HG03060 (cell line): Measurements from ENCODE around the gene CUEDC1.
A peak's percentile ranks its signal among the peaks of the same experiment; 100 is the strongest.
"Not testable (repeated sequence)": the region's sequence is repeated elsewhere in the genome, so short reads cannot be mapped to it uniquely, and the experiment has no call there.

Source experiments
- ATAC-seq: cut with Tn5 transposase; IDR thresholded peaks from one replicate; pipeline ENCODE4 v1.9.1; 2021; ENCODE audit warnings: low read depth, moderate number of reproducible peaks; ENCODE audit not compliant: unreplicated experiment

Gene CUEDC1

GRCh38 chr17:57849874-57850754 is 105.1 kb downstream of the CUEDC1 start, which contains the start of gene MRPS23:
Gene MRPS23 (minus strand): TSS chr17:57850044. CDS start chr17:57850010, 34 bp downstream.
- peak; percentile 90 for ATAC-seq

GRCh38 chr17:57849163-57849873 is 105.9 kb downstream of the CUEDC1 start:
- ATAC-seq, result no peak

GRCh38 chr17:57846056-57846945 is 108.9 kb downstream of the CUEDC1 start:
- not testable (repeated sequence) for ATAC-seq

GRCh38 chr17:57842280-57842679 is 112.9 kb downstream of the CUEDC1 start:
- no peak for ATAC-seq

GRCh38 chr17:57839571-57839923 is 115.7 kb downstream of the CUEDC1 start:
- no peak for ATAC-seq

GRCh38 chr17:57838857-57839570 is 116.2 kb downstream of the CUEDC1 start:
- no peak for ATAC-seq

GRCh38 chr17:57838453-57838852 is 116.8 kb downstream of the CUEDC1 start:
- no peak for ATAC-seq

GRCh38 chr17:57835333-57835900 is 119.8 kb downstream of the CUEDC1 start:
- no peak for ATAC-seq

- no peak for ATAC-seq
Measured at GRCh38 chr17:57834146-57834741, 121.0 kb downstream of the CUEDC1 start.

GRCh38 chr17:57833179-57833939 is 121.9 kb downstream of the CUEDC1 start:
- ATAC-seq, result no peak

- no peak for ATAC-seq
Measured at GRCh38 chr17:57832314-57833178, 122.7 kb downstream of the CUEDC1 start.

- ATAC-seq, result no peak
Measured at GRCh38 chr17:57830880-57831279, 124.3 kb downstream of the CUEDC1 start.

- no peak for ATAC-seq
Measured at GRCh38 chr17:57823469-57824401, 131.5 kb downstream of the CUEDC1 start.

GRCh38 chr17:57819867-57820266 is 135.3 kb downstream of the CUEDC1 start:
- no peak for ATAC-seq

GRCh38 chr17:57819285-57819684 is 135.9 kb downstream of the CUEDC1 start:
- no peak for ATAC-seq

GRCh38 chr17:57818066-57818465 is 137.1 kb downstream of the CUEDC1 start:
- ATAC-seq, result no peak

- no peak for ATAC-seq
Measured at GRCh38 chr17:57817299-57817698, 137.9 kb downstream of the CUEDC1 start.
